ENCODE measurements around the gene C1QTNF9. TPM values are rescaled to one million over a fixed set of nuclear protein-coding genes. Genes with fewer than 3 reads are reported as not detected.
"Not testable (repeated sequence)": the region's sequence is repeated elsewhere in the genome, so short reads cannot be mapped to it uniquely, and the experiment has no call there.

The C1QTNF9 gene
- total RNA-seq, 1 experiment from 2014 or later = not detected

DNA sequence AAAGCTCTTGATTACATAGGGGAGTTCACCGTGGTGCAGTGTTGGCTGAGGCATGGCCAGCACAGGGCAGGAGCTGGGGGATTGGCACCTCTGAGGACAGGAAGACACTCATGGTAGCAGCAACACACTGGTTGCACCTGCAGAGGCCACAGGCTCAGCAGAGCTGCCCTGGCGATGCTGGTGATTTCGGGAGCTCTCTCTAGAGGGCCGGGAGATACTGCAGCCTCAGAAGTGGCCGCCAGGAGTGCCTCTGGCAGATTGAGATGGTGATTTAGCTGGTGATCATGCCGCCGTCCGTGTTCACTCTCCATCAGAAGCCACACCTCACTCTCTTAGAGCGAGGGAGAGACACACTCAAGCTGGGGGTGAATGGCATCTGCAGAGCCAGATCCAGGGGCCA is 49.9 kb downstream of the C1QTNF9 start:
- H3K9me3 ChIP-seq (ENCODE audit: control insufficient read depth in 1 of 2, insufficient read depth in 1 of 2, low read depth in 1 of 2, low read length in 2 of 2); CTCF ChIA-PET; H3K4me1 ChIP-seq (ENCODE audit: control insufficient read depth in 1 of 2, insufficient read depth in 2 of 2, low read length in 2 of 2); RAD21 ChIA-PET (ENCODE audit: low non-redundant PET in 1 of 2, low total read pairs in 2 of 2, uncharacterized antibody in 2 of 2, unreplicated experiment in 2 of 2); H2AFZ ChIP-seq (ENCODE audit: low read depth, low read length, poor library complexity, severe bottlenecking); POLR2A ChIA-PET; H3K36me3 ChIP-seq (ENCODE audit: control insufficient read depth in 1 of 2, insufficient read depth in 2 of 2, low read length in 2 of 2); H3K79me2 ChIP-seq (ENCODE audit: insufficient read depth, low read length); H3K9me2 ChIP-seq (ENCODE audit: insufficient read depth); DNase-seq (ENCODE audit: low read depth, low spot score); H3K4me2 ChIP-seq (ENCODE audit: low read length); H4K20me1 ChIP-seq (ENCODE audit: insufficient read depth); BruUV-seq (replicated peaks); H3K9ac ChIP-seq (ENCODE audit: low read length); intact Hi-C loops (cut with micrococcal nuclease); H3K4me3 ChIP-seq (replicated peaks in 1 of 2; ENCODE audit: low read depth in 1 of 2, low read length in 2 of 2); H3K27me3 ChIP-seq (ENCODE audit: insufficient read depth, low read length); H3K27ac ChIP-seq (ENCODE audit: low read depth, low read length): not testable (repeated sequence)
- peak; percentile 58 for TF ChIP-seq TCF7L2 (IDR thresholded peaks at IDR 0.05; ENCODE audit: borderline replicate concordance, extremely low read depth, insufficient read depth, insufficient read length)
- ATAC-seq = peak; percentile 88

DNA sequence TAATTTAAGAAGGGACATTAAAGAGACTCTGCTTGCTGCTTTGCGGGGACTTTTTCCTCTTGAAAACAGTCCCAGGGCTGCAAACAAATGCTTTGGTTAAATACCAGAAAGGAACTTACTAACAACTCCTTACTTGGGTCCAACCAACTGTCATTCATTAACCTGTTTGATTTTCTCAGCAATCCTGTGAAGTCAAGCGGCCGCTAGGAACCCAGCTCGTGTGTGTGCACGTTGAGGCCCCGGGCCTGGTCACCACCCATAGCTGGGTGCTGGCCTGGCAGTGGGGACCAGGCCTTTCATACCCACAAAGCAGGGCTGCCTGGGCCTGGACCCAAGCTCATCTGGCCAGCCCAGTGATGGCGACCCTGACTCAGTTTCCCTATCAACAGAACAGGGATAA is 50.7 kb downstream of the C1QTNF9 start:
- Histone ChIP-seq H3K9me3 (ENCODE audit: control insufficient read depth in 1 of 2, insufficient read depth in 1 of 2, low read depth in 1 of 2, low read length in 2 of 2) (no peaks in the 10 kb centered on the region), H3K4me1 (ENCODE audit: control insufficient read depth in 1 of 2, insufficient read depth in 2 of 2, low read length in 2 of 2) (no peaks in the 10 kb centered on the region; a peak in 1 of 4 replicates), H3K27me3 (ENCODE audit: insufficient read depth, low read length) (no peaks in the 10 kb centered on the region), H3K79me2 (ENCODE audit: insufficient read depth, low read length) (no peaks in the 10 kb centered on the region), H3K4me2 (ENCODE audit: low read length) (no peak overlapping the region), H3K9ac (ENCODE audit: low read length) (no peak overlapping the region), H2AFZ (ENCODE audit: low read depth, low read length, poor library complexity, severe bottlenecking) (no peak overlapping the region), H3K36me3 (ENCODE audit: control insufficient read depth in 1 of 2, insufficient read depth in 2 of 2, low read length in 2 of 2) (no peaks in the 10 kb centered on the region), H4K20me1 (ENCODE audit: insufficient read depth) (no peaks in the 10 kb centered on the region), H3K4me3 (replicated peaks in 1 of 2; ENCODE audit: low read depth in 1 of 2, low read length in 2 of 2) (no peak overlapping the region), H3K27ac (ENCODE audit: low read depth, low read length) (no peak overlapping the region), H3K9me2 (ENCODE audit: insufficient read depth) (no peaks in the 10 kb centered on the region)
- intact Hi-C loops (cut with micrococcal nuclease) = no loop called here
- ATAC-seq (no peak), DNase-seq (ENCODE audit: low read depth, low spot score) (no peak)
- TF ChIP-seq, protein P1, sequence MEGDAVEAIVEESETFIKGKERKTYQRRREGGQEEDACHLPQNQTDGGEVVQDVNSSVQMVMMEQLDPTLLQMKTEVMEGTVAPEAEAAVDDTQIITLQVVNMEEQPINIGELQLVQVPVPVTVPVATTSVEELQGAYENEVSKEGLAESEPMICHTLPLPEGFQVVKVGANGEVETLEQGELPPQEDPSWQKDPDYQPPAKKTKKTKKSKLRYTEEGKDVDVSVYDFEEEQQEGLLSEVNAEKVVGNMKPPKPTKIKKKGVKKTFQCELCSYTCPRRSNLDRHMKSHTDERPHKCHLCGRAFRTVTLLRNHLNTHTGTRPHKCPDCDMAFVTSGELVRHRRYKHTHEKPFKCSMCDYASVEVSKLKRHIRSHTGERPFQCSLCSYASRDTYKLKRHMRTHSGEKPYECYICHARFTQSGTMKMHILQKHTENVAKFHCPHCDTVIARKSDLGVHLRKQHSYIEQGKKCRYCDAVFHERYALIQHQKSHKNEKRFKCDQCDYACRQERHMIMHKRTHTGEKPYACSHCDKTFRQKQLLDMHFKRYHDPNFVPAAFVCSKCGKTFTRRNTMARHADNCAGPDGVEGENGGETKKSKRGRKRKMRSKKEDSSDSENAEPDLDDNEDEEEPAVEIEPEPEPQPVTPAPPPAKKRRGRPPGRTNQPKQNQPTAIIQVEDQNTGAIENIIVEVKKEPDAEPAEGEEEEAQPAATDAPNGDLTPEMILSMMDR (IDR thresholded peaks at IDR 0.05 in 2 of 3, conservative IDR thresholded peaks at IDR 0.05 in 1 of 3; ENCODE audit: borderline replicate concordance in 1 of 3, insufficient read depth in 1 of 3, low read depth in 2 of 3, low read length in 2 of 3) = no peak
- TF ChIP-seq, protein P2, sequence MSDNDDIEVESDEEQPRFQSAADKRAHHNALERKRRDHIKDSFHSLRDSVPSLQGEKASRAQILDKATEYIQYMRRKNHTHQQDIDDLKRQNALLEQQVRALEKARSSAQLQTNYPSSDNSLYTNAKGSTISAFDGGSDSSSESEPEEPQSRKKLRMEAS (IDR thresholded peaks at IDR 0.05) = no peak
- TF ChIP-seq SRF (IDR thresholded peaks at IDR 0.05; ENCODE audit: low read depth) (no peak), POLR2A (IDR thresholded peaks at IDR 0.05; ENCODE audit: borderline replicate concordance, extremely low read depth, insufficient read depth, insufficient read length) (no peak), ZFX (IDR thresholded peaks at IDR 0.05) (no peak), EGR1 (IDR thresholded peaks at IDR 0.05; ENCODE audit: low read depth) (no peak), ELF1 (IDR thresholded peaks at IDR 0.05; ENCODE audit: borderline replicate concordance, low read depth) (no peak), CBX3 (IDR thresholded peaks at IDR 0.05; ENCODE audit: low read depth) (no peak), SIN3A (IDR thresholded peaks at IDR 0.05; ENCODE audit: low read depth) (no peak), FOSL1 (IDR thresholded peaks at IDR 0.05; ENCODE audit: low read depth) (no peak)
- TF ChIP-seq, protein P3, sequence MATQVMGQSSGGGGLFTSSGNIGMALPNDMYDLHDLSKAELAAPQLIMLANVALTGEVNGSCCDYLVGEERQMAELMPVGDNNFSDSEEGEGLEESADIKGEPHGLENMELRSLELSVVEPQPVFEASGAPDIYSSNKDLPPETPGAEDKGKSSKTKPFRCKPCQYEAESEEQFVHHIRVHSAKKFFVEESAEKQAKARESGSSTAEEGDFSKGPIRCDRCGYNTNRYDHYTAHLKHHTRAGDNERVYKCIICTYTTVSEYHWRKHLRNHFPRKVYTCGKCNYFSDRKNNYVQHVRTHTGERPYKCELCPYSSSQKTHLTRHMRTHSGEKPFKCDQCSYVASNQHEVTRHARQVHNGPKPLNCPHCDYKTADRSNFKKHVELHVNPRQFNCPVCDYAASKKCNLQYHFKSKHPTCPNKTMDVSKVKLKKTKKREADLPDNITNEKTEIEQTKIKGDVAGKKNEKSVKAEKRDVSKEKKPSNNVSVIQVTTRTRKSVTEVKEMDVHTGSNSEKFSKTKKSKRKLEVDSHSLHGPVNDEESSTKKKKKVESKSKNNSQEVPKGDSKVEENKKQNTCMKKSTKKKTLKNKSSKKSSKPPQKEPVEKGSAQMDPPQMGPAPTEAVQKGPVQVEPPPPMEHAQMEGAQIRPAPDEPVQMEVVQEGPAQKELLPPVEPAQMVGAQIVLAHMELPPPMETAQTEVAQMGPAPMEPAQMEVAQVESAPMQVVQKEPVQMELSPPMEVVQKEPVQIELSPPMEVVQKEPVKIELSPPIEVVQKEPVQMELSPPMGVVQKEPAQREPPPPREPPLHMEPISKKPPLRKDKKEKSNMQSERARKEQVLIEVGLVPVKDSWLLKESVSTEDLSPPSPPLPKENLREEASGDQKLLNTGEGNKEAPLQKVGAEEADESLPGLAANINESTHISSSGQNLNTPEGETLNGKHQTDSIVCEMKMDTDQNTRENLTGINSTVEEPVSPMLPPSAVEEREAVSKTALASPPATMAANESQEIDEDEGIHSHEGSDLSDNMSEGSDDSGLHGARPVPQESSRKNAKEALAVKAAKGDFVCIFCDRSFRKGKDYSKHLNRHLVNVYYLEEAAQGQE (IDR thresholded peaks at IDR 0.05; ENCODE audit: low read depth) = no peak
- TF ChIP-seq, protein P4, sequence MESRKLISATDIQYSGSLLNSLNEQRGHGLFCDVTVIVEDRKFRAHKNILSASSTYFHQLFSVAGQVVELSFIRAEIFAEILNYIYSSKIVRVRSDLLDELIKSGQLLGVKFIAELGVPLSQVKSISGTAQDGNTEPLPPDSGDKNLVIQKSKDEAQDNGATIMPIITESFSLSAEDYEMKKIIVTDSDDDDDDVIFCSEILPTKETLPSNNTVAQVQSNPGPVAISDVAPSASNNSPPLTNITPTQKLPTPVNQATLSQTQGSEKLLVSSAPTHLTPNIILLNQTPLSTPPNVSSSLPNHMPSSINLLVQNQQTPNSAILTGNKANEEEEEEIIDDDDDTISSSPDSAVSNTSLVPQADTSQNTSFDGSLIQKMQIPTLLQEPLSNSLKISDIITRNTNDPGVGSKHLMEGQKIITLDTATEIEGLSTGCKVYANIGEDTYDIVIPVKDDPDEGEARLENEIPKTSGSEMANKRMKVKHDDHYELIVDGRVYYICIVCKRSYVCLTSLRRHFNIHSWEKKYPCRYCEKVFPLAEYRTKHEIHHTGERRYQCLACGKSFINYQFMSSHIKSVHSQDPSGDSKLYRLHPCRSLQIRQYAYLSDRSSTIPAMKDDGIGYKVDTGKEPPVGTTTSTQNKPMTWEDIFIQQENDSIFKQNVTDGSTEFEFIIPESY (IDR thresholded peaks at IDR 0.05; ENCODE audit: extremely low read depth, insufficient replicate concordance, low read length) = no peak
- TF ChIP-seq, protein P5, sequence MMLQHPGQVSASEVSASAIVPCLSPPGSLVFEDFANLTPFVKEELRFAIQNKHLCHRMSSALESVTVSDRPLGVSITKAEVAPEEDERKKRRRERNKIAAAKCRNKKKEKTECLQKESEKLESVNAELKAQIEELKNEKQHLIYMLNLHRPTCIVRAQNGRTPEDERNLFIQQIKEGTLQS (IDR thresholded peaks at IDR 0.05) = no peak
- ChIA-PET CTCF (no interaction called here), RAD21 (ENCODE audit: low non-redundant PET in 1 of 2, low total read pairs in 2 of 2, uncharacterized antibody in 2 of 2, unreplicated experiment in 2 of 2) (no interaction called here), POLR2A (no interaction called here)
- BruUV-seq (replicated peaks) = no TSS peak

Measured in HCT116 (cell line).